ENCODE data around the gene FGFRL1.

FGFRL1 gene

DNA sequence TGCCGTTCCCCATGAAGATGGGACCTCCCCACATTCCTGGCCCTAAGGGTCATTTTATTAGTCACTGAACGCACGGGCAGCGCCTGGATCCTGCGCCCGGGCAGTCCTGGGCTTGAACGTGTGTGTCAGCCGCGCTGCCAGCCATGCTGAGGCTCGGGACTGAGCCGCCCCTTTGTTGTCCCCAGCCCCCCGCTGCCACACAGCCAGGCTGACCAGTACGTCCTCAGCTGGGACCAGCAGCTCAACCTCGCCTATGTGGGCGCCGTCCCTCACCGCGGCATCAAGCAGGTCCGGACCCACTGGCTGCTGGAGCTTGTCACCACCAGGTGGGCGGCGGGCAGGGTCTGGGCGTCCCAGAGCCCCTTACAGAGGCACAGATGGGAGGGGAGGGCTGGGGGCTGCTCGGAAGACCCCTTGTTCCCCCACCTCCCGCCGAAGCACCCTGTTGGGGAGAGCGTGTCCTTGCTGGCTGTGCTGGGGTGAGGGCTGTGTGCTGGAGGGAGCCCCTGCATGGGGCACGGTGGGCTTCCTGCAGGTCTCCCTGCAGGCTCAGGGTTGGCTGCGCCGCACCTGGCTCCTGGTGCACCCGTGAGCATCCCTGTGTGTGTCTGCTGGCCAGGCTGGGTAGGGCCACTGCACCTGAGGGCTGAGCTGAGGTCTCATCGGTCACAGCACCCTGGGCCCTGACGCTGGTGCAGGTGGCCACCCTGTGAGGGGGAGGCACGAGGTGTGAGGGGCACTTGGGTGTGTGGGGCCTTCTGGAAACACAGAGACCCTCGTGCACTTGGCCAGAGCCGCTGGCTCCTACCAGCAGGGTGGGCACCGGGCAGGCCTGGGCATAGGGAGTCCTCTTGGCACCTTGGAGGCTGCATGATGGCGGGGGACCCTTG is 23.6 kb upstream of the FGFRL1 start:
- TF ChIP-seq, protein P1, sequence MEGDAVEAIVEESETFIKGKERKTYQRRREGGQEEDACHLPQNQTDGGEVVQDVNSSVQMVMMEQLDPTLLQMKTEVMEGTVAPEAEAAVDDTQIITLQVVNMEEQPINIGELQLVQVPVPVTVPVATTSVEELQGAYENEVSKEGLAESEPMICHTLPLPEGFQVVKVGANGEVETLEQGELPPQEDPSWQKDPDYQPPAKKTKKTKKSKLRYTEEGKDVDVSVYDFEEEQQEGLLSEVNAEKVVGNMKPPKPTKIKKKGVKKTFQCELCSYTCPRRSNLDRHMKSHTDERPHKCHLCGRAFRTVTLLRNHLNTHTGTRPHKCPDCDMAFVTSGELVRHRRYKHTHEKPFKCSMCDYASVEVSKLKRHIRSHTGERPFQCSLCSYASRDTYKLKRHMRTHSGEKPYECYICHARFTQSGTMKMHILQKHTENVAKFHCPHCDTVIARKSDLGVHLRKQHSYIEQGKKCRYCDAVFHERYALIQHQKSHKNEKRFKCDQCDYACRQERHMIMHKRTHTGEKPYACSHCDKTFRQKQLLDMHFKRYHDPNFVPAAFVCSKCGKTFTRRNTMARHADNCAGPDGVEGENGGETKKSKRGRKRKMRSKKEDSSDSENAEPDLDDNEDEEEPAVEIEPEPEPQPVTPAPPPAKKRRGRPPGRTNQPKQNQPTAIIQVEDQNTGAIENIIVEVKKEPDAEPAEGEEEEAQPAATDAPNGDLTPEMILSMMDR (IDR thresholded peaks at IDR 0.05; ENCODE audit: borderline replicate concordance, insufficient read depth, low read depth, low read length) = no peak
- H3K4me3 ChIP-seq (ENCODE audit: low read depth, low read length) = no peak overlapping the region

DNA sequence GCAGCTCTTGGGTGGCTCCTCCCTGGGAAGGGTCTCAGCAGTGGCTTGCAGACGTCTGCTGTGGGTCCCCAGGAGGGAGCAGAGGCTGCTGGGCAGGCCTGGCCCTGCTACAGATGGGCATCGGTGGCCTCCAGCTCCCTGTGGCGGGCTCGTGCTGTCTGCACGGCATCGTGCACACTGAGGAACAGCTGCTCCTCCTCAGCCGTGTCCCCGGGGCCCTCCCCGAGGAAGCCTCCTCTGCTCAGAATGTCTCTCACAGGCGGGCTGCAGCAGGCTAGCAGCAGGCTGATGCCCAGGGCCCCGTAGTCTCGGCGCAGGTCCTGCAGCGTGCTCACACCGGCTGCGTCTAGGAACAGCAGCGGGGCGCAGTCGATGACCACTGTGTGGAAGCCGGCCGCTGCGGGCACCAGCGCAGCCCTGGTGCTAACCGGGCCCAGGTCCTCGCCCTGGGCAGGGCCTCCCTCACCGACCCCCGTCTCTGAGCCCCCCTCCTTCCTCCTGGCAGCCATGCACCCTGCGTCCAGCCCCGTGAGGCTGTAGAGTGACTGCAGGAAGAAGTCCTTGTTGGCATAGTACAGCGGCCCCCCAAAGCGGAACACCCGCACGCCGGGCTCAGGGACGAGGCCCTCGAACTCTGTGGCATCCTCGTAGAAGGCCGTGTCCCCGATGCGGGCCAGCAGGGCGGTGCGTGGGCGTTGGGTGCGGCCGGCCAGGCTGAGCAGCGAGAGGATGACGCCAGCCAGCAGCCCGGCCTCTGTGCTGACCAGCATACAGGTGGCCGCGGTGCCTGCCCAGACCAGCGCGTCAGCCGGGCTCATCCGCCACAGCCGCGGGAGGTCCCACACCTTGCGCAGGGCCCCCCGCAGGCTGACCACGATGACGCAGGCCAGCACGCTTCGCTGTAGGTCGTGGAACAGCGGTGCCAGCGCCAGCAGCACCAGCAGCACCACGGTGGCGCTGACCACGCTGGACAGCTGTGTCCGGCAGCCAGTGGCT is 22.4 kb upstream of the FGFRL1 start:
- TF ChIP-seq, protein P1 (IDR thresholded peaks at IDR 0.05; ENCODE audit: borderline replicate concordance, insufficient read depth, low read depth, low read length) = no peak
- H3K4me3 ChIP-seq (ENCODE audit: low read depth, low read length) = no peak overlapping the region

DNA sequence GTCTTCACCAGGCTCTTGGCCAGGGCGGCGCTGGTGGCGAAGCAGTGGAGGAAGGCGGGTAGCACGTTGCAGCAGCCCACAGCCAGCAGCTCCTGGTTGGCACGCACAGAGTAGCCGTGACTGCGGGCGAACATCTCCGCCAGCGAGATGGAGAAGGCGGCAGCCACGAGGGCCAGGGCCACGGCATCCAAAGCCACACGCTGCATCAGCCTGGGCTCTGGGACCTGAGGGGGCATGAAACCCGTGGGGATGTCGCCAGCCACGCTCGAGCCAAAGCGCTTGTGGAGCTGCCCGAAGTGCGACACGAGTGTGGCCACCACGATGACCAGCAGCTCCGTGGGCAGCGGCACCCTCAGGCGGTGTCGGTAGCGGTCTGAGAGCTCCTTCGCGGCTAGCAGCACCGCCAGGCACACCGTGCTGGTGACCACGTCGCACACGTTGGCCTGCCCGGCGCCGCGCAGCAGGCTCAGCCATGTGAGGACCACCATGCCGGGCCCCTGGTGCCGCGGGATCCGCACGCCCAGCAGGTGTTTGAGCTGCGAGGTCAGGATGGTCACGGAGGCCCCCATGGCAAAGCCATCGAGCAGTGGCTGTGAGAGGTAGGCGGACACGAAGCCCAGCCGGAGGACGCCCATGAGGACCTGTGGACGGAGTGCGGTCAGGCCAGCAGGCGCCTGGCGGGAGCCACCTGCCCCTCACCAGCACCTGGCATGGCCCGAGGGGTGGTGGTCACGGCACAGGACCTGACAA is 21.5 kb upstream of the FGFRL1 start:
- TF ChIP-seq, protein P1 (IDR thresholded peaks at IDR 0.05; ENCODE audit: borderline replicate concordance, insufficient read depth, low read depth, low read length) = no peak
- H3K4me3 ChIP-seq (ENCODE audit: low read depth, low read length) = no peak overlapping the region

DNA sequence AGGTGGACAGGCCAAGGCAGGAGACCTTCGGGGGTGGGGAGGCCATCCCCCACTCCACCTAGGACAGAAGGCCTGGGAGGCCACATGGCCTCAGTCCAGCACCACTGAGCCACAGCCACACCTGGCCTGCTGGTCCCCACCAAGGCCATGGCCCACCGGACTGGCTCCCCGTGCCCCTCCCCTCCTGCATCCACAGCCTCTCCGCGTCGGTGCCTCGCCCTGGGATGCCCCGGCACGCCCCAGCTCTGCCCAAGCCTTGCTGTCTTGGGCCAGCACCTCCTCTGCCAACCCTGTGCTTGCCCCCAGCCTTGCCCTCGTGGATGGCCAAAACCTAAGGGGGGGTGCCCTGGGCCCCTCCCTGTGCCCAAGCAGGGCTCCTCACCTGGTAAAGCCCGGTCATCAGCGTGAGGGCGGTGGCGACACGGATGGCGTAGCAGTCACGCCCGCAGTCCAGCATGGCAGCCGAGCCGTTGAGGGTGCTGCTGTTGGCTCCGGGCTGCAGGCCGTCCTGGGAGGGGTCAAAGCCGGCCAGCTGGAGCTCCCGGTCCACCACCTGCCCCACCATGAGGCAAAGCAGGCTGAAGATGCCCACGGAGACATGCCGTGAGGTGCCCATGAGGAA is 20.6 kb upstream of the FGFRL1 start:
- H3K4me3 ChIP-seq (ENCODE audit: low read depth, low read length) = no peak overlapping the region
- TF ChIP-seq, protein P1 (IDR thresholded peaks at IDR 0.05; ENCODE audit: borderline replicate concordance, insufficient read depth, low read depth, low read length) = no peak

DNA sequence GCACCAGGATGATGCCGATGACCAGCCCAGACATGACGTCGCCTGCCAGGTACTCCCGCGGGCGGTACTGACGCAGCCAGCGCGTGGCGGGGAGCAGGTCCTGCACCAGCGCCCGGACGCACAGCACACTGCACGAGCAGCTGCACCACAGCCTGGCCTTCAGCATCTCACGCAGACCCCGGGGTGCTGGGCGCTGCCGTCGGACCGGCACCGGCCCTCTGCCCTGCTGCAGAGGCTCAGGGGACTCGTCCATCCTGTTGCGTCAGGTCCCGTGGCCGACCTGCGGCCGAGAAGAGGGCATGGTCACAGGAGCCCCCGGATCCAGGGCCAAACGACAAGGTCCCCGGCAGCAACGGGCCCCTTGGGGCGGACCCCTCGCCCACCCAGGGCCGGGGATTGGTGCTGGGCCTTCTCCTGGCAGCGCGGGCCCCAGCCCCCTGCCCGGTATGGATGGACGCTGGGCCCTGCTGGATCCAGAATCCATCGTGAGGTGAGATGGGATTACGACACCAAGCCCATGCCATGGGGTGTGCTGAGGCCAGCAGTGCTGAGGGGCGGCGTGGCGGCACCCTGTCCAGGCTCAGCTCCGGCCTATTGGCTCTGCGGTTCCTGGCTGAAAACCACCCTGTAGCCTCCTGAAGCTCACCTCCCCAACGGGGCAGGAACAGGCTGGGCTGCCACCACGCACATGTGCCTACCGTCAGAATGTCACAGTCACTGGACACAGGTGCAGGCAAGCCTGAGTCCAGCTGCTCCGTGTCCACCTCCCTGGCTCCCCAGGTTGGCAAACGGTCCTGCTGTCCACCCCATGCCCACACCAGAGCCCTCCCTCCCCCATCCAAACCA is 19.8 kb upstream of the FGFRL1 start:
- TF ChIP-seq, protein P1 (IDR thresholded peaks at IDR 0.05; ENCODE audit: borderline replicate concordance, insufficient read depth, low read depth, low read length) = no peak
- H3K4me3 ChIP-seq (ENCODE audit: low read depth, low read length) = no peak overlapping the region

Measured in GM12875 (cell line).